HG02885 (cell line): ENCODE measurements around the gene NUDT10.
A peak's percentile ranks its signal among the peaks of the same experiment; 100 is the strongest.
"Not testable (repeated sequence)": the region's sequence is repeated elsewhere in the genome, so short reads cannot be mapped to it uniquely, and the experiment has no call there.

Experiments
- ATAC-seq: cut with Tn5 transposase; IDR thresholded peaks from one replicate; pipeline ENCODE4 v1.9.1; 2021; ENCODE audit warnings: mild to moderate bottlenecking; ENCODE audit not compliant: unreplicated experiment, poor library complexity

The NUDT10 gene

DNA sequence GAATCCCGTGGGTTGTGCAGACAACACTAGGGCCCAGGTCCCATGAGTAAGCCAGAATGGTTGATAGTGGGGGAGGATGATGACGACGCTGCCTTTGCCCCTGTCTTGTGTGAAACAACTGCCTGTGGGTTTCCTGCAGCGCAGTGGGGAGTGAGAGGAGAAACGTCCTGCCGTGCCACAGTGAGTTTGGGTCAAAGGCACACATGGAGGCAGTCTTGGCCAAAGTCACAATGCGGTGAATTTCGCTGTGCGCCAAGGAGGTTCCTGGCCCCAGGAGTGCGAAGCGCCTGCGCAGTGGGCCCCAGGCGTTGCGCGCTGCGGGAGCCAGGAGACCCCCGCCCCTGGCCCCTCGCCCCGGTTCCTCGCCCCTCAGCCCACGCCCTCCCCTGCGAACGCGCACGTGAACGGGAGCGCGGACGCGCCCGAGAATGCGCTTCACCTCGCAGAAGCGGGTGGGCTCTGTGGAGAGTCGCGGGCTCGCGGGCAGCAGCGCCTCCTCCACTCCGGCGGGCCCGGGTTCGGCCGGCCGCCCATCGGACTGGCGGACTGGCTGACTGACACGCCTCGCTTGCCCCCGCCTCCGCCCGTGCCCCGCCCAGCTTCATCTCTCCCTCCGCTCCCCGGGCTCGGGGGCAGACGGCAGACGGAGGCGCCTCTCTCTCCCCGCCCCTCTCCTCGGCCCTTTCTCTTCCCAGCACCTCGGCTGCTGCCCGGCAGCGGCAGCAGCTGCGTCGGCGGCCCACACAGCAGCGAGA, at the start of gene NUDT10:
NUDT10 (plus strand) TSS at position 635 of the 755 bp plus-strand sequence. CDS start 144 bp downstream, outside the sequence.
- no peak for ATAC-seq

DNA sequence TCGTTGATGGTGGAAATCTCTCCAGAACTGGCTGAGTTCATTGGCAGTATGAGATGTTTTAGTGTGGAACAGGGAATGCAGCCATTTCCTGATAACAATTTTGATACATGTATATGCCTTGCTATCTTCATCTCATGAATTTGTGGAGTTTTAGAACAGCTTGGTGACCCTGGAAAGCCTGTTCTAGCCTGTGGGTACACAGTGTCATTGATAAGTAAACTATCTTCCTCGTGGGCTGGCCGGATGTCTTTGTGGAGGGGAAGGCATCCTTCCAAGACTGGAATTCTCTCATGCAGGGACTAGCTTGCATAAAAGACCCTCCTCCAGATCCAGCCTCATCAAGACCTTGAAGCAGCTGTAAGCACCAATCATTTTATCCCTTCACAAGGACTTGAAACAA, 40.2 kb upstream of the NUDT10 start:
- ATAC-seq = no peak

DNA sequence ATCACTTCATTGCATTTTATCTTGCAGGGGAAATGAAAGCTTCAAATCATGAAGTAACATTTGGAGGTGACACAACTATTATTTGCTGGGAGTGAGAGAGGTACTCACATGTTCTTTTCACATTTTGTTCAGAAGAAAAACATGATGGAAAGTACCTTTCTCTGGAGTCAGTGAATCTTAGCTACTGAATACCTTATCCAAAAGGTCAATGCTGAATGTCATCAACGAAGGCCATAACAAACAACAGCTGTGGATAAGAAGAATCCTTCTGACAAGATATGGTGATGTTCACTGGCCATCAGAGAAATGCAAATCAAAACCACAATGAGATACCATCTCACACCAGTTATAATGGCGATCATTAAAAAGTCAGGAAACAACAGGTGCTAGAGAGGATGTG, 36.5 kb upstream of the NUDT10 start:
- no peak for ATAC-seq

DNA sequence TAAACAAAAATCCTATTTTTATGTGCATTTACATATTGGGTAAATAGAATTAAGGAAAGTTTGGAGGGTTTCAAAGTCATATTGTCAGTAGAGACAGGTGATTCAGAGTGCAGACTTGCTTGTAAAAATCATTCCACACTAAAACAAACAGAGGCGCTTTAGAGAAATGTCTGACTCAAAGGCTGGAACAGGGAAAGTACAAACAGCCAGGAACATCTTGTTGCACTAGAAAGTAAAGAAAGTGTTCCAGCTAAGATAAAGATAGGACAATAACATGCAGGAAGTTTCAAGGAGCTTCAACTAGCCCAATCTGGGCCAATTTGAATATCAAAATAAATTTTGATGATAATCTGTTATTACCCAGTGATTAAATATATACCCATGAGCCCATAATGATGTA, 16.4 kb upstream of the NUDT10 start:
- ATAC-seq = no peak

DNA sequence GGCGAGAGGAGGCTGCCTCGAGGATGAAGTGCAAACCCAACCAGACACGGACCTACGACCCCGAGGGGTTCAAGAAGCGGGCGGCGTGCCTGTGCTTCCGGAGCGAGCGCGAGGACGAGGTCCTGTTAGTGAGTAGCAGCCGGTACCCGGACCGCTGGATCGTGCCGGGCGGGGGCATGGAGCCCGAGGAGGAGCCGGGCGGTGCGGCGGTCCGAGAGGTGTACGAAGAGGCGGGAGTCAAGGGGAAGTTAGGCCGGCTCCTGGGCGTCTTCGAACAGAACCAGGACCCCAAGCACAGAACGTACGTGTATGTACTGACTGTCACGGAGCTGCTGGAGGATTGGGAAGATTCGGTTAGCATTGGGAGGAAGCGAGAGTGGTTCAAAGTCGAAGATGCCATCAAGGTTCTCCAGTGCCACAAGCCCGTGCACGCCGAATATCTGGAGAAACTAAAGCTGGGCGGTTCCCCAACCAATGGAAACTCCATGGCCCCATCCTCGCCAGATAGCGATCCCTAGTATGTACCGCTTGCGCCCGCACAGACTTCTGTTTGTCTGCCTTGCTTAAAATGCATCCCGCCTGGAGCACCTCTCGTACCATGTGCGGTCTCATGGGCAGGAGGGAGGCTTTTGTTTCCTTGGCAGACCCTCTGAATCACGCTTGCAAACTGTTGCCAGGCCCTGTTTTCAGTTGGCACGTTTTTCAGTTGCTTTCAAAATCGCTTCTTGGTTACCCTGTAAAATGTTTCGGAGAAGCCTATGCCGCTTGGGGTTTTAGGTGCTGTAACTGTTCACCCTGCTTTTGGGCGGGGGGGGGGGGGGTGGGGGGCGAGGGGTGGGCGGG, 542 bp downstream of the NUDT10 start:
- not testable (repeated sequence) for ATAC-seq

DNA sequence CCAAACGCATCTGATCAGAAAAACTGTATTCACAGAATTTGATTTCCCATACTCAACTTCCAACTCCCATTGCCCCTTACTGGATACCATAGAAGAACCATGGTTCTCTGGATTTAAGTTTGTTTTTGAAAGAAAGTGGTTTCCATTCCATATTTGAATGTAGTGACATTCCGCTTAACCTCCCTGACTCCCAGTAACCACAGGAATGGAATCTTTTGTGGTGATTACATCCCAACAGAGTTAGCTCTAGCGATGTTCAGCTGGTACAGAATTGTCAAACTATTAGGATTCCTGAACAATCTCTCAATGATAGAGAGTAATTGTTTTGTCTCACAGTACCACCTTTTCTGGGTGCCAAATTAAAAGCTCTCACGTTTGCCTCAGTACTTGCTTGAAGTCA, 1.7 kb downstream of the NUDT10 start:
- ATAC-seq = no peak

DNA sequence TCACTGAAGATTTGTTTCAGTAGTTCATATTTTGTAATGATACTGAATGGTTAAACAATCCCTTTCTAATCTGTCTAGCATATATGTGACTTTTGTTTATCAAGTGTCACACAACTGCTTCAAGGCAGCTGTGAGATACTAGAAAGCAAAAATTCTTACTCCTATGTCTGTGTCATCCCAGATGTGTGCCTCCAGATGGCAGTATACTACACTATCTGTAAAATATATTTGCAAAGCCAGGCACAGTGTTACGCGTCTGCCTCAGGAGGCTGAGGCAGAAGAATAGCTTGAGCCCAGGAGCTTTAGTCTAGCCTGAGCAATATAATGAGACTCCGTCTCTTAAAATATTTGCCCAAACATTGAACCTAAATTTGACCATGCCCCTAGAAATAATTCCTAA, 4.0 kb downstream of the NUDT10 start:
- peak; percentile 77 for ATAC-seq

DNA sequence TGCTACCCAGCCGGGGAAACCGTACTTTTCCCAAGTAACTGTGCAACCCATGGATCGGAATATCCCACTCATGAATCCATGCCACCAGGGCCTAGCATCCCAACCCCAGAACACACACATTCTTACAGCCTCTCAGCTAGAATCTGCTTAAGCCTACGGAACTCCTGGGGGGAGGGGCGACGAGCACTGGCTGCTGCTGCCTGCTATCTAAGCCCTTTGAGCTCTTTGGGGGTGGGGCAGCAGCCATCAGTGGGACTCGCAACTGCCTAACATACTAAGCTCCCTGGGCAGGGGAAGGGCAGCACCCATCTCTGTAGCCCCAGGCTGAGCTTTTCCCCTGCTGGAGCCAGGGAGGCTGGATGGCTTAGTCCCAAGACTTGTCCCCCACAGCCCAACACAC, 28.6 kb downstream of the NUDT10 start:
- no peak for ATAC-seq

DNA sequence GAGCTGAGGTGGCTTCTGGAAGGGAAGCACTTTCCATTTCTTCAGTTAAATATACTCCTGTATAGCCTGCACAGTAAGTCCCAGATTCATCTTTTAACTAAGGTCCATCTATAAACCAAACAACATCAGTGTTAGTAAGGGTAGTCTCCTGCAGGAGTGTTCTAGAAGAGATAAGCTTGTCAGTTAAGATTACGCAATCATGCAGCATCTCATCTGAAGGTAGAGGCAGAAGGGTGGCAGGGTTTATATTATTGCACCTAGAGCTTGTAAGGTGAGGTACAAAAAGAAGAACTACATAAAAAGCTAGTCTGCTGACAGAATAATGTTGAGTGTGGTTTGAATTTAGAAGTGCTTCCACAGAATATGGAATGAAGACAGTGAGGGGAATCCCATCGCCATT, 44.0 kb downstream of the NUDT10 start:
- ATAC-seq = no peak
